Esophagus muscularis mucosa (tissue), 4 donors: ENCODE results near the gene CADM3.

Experiments
- EP300 ChIP-seq: sonication (generic); formaldehyde crosslinking; IDR thresholded peaks from one replicate; pipeline ENCODE4 v1.6.1; 2017; ENCODE audit warnings: antibody characterized with exemption
- POLR2A ChIP-seq: fragments of 450-650 bp; IDR thresholded peaks from one replicate; pipeline ENCODE4 v1.6.1; 2017; ENCODE audit warnings: antibody characterized with exemption, moderate library complexity, mild to moderate bottlenecking, low read depth
- POLR2AphosphoS5 ChIP-seq, 2 donors: sonication (generic); formaldehyde crosslinking; IDR thresholded peaks; one replicate each; pipeline ENCODE4 v1.6.1; 2017; ENCODE audit warnings: antibody characterized with exemption in 2 of 2
- TF ChIP-seq, protein P1 (sequence below), 3 experiments: fragments of 200-600 bp in 2 of 3; fragments of 450-650 bp in 1 of 3; sonication (generic) in 2 of 3; IDR thresholded peaks; one replicate each; pipeline ENCODE4 v1.5.1; 2017 to 2019; ENCODE audit warnings: antibody characterized with exemption in 3 of 3, mild to moderate bottlenecking in 2 of 3, moderate library complexity in 1 of 3

DNA sequence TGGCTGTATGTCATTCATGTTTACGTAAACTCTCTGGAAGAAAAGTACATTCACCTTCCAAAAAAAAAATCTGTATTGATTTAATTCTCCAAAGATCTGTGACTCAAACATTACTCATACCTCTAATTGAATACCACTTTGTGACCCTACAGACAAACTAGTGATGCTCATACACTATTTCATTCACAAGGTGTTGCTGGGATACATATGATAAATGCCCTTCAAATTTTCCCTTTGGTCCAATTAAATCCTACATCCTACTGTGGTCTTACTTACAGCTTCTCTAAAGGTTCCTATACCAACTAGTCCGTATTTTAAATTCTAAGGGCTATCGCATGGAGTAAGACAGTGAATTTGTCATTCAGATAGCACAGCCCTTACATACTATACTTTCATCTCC, 26.8 kb upstream of the CADM3 start:
- TF ChIP-seq, protein P1, sequence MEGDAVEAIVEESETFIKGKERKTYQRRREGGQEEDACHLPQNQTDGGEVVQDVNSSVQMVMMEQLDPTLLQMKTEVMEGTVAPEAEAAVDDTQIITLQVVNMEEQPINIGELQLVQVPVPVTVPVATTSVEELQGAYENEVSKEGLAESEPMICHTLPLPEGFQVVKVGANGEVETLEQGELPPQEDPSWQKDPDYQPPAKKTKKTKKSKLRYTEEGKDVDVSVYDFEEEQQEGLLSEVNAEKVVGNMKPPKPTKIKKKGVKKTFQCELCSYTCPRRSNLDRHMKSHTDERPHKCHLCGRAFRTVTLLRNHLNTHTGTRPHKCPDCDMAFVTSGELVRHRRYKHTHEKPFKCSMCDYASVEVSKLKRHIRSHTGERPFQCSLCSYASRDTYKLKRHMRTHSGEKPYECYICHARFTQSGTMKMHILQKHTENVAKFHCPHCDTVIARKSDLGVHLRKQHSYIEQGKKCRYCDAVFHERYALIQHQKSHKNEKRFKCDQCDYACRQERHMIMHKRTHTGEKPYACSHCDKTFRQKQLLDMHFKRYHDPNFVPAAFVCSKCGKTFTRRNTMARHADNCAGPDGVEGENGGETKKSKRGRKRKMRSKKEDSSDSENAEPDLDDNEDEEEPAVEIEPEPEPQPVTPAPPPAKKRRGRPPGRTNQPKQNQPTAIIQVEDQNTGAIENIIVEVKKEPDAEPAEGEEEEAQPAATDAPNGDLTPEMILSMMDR (IDR thresholded peaks at IDR 0.05): no peak
- TF ChIP-seq POLR2A: no peak
- no peak for TF ChIP-seq POLR2AphosphoS5 (IDR thresholded peaks at IDR 0.05)
- TF ChIP-seq EP300: no peak
